ENCODE results near the gene MAP3K14.

DNA sequence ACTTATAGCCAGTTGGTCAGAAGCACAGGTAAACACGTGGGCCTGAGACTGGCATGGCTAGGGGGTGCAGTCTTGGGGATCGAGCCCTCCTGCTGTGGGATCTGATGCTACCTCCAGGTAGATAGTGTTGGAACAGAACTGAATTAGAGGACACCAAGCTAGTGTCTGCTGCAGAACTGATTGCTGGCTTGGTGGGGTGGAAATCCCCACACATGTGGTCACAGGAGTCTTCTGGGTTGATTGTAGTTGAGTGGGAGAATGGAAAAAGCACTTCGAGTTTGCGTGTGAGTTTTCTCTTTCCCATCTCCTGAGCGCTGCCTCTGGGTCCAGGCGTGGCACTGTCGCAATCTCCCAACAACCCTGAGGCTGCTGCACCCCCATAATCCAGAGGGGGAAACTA lies 46.9 kb downstream of the MAP3K14 start:
- TF ChIP-seq, protein P1, sequence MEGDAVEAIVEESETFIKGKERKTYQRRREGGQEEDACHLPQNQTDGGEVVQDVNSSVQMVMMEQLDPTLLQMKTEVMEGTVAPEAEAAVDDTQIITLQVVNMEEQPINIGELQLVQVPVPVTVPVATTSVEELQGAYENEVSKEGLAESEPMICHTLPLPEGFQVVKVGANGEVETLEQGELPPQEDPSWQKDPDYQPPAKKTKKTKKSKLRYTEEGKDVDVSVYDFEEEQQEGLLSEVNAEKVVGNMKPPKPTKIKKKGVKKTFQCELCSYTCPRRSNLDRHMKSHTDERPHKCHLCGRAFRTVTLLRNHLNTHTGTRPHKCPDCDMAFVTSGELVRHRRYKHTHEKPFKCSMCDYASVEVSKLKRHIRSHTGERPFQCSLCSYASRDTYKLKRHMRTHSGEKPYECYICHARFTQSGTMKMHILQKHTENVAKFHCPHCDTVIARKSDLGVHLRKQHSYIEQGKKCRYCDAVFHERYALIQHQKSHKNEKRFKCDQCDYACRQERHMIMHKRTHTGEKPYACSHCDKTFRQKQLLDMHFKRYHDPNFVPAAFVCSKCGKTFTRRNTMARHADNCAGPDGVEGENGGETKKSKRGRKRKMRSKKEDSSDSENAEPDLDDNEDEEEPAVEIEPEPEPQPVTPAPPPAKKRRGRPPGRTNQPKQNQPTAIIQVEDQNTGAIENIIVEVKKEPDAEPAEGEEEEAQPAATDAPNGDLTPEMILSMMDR (IDR thresholded peaks at IDR 0.05): no peak
- no peak for TF ChIP-seq POLR2A (IDR thresholded peaks at IDR 0.05)
